HG02938 (cell line): Measurements from ENCODE around the gene MORF4L2.
"Not testable (repeated sequence)": the region's sequence is repeated elsewhere in the genome, so short reads cannot be mapped to it uniquely, and the experiment has no call there.

Source experiments
- ATAC-seq: cut with Tn5 transposase; IDR thresholded peaks from one replicate; pipeline ENCODE4 v1.9.1; 2021; ENCODE audit warnings: mild to moderate bottlenecking, moderate library complexity; ENCODE audit not compliant: unreplicated experiment

MORF4L2 gene

DNA sequence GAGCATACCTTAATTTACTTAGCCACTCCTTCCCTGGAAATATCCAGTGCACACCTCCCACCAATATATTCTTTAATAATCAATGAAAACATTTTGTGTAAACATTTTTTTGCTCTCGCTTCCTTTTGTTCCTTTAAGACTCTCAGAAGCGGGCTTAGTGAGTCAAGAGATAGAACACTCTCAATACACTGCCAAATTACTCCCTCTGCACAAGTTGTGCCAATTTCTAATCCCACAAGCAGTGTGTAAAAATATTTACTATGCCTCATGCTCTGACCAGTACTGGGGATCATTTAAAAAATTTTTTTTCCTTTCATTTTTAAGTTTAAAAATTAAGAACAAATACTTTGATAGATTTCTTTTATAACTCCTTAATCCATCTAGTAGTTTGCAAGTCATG is 5.1 kb downstream of the MORF4L2 start:
- no peak for ATAC-seq

DNA sequence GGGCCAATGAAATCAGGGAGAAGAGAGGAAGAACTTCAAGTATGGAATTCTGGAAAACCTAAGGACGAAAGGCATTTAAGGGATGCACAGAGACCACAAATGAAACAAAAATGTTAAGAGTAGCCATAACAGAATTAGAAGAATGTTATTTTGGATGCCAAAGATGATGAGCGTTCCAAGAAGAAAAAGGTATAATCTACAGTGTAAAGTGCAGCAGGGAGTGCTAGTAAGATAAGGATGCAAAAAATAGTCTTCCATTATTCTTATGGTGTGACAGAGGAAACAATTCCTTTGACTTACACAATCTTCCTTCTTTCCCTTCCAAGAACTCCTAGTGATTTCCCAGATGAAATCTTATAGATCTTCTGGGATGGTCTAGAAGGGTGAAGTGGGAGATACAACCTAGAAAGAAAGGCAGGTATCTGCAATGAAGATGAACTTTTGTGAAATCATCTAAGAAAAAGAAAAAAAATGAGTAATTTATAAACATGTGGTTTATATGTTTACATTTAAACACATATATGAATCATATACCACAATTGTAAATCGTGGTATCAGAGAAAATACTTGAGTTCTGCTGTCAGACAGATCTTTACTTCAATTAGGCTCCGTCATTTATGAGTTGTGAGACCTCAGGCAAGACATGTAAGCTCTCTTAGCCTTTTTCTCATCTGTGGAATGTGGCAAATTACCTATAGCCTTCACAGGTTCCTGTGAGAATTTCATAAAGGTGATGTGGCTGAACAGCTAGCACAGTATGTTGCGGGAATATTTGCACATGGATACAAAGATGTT is 8.1 kb downstream of the MORF4L2 start:
- no peak for ATAC-seq

DNA sequence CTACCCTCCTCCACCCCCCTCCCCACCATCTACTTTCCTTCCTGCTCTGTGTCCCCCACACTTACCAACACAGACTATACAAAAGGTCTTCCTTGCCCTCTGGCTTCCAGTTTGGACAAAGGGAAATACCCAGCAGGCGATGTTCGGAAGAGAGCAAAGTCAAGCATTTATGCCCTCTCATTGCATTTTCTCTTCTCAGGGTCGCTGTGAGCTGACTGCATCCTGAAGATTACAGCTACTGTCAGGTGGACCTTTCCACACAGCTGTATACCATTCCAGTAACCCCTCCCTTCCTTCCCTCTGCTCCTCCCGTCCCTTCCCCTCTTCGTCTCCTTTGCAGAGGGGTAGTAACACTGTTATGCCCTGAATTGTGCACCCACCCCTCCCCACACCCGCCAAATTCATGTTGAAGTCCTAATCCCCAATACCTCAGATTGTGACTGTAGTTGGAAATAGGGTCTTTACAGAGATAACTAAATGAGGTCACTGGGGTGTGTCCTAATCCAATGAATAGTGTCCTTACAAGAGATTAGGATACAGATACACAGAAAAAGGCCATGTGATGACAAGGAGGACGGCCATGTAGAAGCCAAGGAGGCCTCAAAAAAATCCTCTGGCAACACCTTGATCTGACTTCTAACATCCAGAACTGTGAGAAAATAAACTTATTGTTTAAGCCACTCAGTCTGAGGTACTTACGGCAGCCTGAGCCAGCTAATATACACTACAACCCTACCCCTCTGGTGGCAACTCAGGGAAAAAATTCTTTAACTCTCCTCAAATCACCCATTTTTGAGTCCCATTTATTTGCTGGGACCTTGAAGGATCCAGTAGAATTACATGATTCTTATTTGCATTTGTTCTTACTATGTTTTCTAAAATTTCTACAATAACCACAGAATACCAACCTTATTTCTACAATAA is 11.7 kb downstream of the MORF4L2 start:
- no peak for ATAC-seq

GRCh38 chrX:103669745-103670144 is 16.8 kb downstream of the MORF4L2 start:
- no peak for ATAC-seq

DNA sequence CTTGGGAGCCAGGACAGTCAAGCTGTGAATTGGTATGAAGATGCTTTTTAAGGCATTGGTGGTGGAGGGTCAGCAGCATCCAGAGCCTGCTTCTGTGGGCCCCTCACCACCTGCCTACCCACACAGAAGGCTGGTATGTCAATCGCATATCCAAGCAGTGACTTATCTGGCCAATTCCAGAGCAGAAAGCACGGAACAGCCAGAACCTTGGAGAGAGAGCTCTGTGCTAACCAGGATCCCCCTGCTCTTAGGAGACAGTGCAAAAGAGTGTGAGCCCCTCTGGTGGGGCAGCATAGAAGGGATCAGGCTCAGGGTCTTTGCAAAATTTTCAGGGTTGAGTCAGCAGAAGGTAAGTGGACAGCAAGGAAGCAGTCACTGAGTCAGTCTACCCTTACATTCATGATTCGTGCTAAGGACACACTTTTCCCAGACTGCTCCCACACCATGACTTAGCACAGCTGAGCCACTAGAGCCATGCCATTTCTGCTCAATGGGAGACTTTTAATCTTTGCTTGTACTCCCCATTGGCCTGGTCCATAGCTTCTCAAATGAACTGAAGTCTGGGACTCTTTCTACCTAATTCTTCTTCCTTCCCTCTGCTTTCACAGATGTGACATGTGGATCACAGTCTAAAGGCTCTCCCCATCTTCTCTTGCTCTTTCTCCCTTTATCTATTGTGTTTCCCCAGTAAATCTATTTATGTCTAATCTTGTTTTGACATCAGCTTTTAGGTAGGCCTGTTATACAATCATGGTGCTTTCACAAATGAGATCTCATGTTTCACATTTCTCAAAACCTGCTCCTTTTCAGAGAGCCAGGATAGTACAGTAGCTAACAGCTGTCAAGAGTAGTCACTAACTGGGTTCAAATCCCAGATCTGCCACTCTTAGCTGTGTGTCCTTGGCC is 20.0 kb downstream of the MORF4L2 start:
- no peak for ATAC-seq

GRCh38 chrX:103663981-103664762 is 22.3 kb downstream of the MORF4L2 start:
- ATAC-seq, result no peak

- not testable (repeated sequence) for ATAC-seq
Measured at GRCh38 chrX:103659460-103659859, 27.0 kb downstream of the MORF4L2 start.

GRCh38 chrX:103658681-103659433 is 27.6 kb downstream of the MORF4L2 start:
- ATAC-seq, result no peak

DNA sequence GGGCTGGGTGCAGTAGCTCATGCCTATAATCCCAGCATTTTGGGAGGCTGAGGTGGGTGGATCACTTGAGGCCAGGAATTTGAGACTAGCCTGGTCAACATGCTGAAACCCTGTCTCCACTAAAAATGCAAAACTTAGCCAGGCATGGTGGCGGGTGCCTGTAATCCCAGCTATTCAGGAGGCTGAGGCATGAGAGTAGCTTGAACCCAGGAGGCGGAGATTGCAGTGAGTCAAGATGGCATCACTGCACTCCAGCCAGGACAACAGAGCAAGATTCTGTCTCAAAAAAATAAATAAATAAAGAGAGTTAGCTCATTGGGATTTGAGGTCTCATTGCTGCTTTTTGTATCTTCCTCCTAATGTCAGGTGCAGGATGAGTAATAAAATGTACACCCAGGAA is 29.4 kb downstream of the MORF4L2 start:
- ATAC-seq, result not testable (repeated sequence)

DNA sequence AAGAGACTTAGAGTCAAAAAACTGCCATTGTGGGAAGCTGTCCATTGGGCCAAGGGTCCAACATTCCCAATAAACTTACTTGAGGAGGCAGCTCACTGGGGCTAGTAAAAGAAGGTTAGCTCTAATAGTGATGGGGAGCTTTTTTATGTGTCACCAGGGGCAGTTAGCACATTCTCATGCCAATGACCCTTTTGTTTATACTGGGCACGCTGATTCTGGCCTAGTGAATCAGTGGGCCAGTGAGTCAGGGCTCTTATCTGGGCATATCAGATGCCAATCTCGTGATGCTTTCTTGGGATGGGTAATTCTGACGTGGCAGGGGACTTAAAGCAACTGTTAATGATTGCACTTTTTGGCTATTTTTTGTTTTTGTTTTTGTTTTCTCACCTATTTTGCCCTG is 29.9 kb downstream of the MORF4L2 start:
- ATAC-seq, result no peak

DNA sequence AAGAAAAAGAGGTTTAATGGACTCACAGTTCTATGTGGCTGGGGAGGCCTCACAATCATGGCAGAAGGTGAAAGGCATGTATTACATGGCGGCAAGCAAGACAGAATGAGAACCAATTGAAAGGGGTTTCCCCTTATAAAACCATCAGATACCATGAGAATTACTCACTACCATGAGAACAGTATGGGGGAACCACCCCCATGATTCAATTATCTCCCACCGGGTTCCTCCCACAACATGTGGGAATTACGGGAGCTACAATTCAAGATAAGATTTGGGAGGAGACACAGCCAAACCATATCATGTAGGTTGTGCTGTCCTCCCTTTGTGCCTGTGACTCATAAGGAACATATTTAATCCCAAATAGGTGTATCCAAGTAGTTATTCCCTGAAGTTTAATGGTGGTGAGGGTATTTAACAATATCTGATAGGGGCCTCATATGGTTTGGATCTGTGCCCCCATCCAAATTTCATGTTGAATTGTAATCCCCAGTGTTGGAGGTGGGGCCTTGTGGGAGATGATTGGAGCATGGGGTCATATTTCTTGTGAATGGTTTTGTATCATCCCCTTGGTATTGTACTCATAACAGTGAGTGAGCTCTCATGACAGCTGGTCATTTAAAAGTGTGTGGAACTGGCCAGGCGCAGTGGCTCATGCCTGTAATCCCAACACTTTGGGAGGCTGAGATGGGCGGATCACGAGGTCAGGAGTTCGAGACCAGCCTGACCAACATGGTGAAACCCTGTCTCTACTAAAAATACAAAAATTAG is 31.1 kb downstream of the MORF4L2 start:
- not testable (repeated sequence) for ATAC-seq

DNA sequence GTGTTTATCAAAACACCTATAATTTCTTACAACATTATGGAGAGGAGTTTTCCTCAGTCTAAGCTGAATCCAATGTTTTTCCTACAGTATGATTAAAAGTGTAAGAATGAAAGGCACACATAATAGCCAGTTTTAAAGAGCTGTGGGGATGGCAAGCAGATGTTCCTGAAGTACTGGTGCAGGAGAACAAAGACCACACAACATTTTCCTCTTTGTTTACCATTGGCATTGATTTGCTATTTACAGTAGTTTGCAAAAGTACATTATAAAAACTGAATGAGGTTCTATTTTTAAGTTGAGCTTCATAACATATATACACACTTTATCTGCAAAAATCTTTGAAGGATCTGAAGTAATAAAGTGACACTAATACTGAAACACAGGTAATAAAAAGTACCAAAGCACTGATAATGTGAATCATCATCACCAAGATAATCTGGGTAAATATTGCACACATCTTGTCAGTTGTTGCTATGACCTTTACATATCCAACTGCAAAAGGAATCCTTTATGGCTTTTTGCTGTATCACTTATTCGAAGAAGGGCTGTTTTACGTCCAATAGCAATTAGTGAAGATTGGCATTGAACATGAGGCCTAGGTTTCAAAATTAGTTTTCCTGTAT is 35.2 kb downstream of the MORF4L2 start:
- ATAC-seq, result no peak

DNA sequence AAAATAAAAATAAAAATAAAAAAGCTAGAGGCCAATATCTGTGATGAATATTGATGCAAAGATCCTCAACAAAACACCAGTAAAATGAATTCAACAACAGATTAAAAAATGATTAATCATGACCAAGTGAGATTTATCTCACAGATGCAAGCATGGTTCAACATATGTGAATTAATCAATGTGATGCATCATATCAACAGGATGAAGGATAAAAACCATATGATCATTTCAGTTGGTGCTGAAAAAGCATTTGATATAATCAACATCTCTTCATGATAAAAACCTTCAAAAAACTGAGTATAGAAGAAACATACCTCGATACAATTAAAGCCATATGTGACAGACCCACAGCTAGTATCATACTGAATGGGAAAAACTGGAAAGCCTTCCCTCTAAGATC is 38.9 kb downstream of the MORF4L2 start:
- ATAC-seq, result no peak

- ATAC-seq, result no peak
Measured at GRCh38 chrX:103644125-103644524, 42.4 kb downstream of the MORF4L2 start.

DNA sequence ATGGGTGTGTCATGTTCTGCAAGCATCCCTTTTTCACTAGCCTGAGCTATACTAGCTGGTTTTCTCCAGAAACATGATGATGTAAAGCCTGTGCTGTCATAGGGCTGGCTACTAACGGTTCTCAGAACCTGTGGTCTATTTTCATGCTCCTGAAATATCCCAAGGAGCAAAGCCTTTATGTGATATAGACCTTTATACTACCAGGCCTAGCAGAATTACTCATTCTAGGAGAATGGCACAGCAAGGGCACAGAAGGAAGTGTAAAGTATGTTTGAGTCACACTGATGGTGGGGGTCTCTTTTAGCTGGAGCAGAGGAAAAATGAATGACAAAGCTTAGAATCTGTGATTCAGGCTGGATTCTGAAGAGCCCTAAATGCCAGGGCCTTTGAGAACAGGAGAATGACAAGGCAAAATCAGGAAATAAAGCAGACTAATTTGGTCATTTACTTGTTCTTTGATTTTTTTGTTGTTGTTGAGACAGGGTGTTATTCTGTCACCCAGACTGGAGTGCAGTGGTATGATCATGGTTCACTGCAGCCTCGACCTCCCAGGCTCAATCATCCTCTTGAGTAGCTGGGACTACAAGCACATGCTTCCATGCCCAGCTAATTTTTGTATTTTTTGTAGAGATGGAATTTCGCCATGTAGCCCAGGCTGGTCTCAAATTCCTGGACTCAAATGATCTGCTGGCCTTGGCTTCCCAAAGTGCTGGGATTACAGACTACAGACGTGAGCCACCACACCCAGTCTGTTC is 45.9 kb downstream of the MORF4L2 start:
- no peak for ATAC-seq

DNA sequence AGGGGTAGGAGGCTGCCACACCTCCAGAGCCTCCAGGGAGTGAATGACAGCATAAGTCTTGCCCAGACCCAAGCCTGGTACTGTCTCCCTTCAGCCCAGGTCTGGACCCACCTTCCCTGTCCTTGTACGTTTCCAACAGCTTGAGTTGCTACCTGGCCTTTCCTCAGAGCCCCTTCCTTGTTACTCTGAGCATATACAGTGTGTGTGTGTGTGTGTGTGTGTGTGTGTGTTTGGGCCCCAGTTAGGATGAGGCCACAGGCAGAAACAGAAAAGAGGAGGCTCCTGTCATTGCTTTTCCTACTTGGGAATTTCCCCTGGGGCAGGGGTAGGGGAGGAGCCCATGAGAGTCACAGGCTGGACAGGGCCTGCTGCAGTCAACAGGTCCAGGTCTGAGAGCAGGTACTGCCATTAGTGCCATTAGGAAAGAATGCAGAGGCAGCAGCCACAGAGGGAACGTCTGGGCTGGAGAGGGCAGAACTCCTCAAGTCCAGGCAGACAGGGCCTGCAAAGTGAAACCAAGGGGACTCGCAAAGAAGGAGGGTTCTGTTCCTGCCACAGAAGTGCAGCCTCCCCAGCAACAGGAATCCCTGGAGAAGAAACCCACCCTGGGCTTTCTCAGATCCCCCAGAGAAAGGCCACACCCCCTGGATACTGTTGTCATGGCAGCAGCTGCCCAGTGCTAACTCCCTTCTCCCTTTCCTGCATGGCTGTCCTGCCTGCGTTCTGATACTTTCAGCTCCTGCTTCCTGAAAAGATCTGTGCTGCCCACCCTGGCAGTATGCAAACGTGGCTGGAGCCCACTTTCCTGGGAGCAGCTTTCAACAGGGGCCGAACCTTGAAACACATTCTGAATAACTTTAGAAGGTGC is 47.8 kb downstream of the MORF4L2 start:
- ATAC-seq, result not testable (repeated sequence)
